ENCODE measurements around the gene WFDC10A.

GRCh38 chr20:45592574-45593189 is 36.9 kb upstream of the WFDC10A start:
- no peak for TF ChIP-seq EZH2 (IDR thresholded peaks at IDR 0.05)
- no peak for TF ChIP-seq POLR2AphosphoS5 (IDR thresholded peaks at IDR 0.05; ENCODE audit: borderline replicate concordance, low read depth, low read length)
- TF ChIP-seq FOXP2 (optimal IDR thresholded peaks at IDR 0.05; ENCODE audit: control extremely low read depth, extremely low read length, insufficient read depth): no peak
